GM12864 (cell line): ENCODE measurements around the gene POU4F1.
"Not testable (repeated sequence)": the region's sequence is repeated elsewhere in the genome, so short reads cannot be mapped to it uniquely, and the experiment has no call there.

Experiments used
- DNase-seq: peaks from one replicate; pipeline ENCODE4 v3.0.0-alpha.2; 2011; ENCODE audit warnings: low read depth
- H3K4me3 ChIP-seq: 2 replicates; pipeline ENCODE4 v1.5.1; 2011; ENCODE audit warnings: mild to moderate bottlenecking, low read depth, low read length, control low read depth
- TF ChIP-seq, protein P1 (sequence below): IDR thresholded peaks from 2 replicates; pipeline ENCODE4 v1.5.1; 2011; ENCODE audit warnings: low read depth, mild to moderate bottlenecking, moderate library complexity, low read length, control low read depth, inconsistent platforms; ENCODE audit errors: missing control alignments

POU4F1 gene, protein sequence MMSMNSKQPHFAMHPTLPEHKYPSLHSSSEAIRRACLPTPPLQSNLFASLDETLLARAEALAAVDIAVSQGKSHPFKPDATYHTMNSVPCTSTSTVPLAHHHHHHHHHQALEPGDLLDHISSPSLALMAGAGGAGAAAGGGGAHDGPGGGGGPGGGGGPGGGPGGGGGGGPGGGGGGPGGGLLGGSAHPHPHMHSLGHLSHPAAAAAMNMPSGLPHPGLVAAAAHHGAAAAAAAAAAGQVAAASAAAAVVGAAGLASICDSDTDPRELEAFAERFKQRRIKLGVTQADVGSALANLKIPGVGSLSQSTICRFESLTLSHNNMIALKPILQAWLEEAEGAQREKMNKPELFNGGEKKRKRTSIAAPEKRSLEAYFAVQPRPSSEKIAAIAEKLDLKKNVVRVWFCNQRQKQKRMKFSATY

DNA sequence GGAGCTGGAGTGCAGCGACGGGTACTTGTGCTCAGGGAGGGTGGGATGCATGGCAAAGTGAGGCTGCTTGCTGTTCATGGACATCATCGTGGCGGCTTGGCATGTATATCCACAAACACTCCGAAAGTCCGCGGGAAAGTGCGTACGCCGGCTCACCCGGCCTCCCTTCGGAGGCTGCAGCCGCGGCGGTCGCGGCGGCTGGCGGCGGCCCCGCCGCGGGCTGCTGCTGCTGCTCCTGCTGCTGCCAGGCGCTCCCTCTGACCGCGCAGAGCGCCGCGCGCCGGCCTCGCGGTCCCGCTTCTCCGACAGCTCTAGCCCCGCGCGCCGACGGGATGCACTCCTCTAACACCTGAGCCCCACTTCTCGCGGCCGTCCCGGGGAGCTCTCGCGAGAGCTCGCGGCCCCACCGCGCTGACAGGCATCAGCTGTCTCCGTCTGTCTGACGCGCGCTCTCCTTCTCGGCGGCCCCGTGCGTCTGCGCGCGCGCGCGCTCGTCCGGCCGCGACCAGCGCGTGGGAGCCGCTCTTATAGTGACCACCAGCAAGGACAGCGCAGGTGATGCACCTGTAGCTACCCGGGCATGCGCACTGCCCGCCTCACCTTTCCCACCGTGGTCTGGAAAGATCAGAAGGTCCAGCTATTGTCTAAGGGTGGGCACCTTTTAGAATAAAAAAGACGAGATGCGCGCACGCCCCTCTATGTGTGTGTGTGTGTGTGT is at the start of gene POU4F1:
TSS of gene POU4F1 (minus strand) at position 313 of the 718 bp plus-strand sequence. CDS start at position 87, 226 bp downstream.
- H3K4me3 ChIP-seq = peak within 1 kb of the TSS; percentile 49
- DNase-seq = peak; percentile 40
- TF ChIP-seq, protein P1, sequence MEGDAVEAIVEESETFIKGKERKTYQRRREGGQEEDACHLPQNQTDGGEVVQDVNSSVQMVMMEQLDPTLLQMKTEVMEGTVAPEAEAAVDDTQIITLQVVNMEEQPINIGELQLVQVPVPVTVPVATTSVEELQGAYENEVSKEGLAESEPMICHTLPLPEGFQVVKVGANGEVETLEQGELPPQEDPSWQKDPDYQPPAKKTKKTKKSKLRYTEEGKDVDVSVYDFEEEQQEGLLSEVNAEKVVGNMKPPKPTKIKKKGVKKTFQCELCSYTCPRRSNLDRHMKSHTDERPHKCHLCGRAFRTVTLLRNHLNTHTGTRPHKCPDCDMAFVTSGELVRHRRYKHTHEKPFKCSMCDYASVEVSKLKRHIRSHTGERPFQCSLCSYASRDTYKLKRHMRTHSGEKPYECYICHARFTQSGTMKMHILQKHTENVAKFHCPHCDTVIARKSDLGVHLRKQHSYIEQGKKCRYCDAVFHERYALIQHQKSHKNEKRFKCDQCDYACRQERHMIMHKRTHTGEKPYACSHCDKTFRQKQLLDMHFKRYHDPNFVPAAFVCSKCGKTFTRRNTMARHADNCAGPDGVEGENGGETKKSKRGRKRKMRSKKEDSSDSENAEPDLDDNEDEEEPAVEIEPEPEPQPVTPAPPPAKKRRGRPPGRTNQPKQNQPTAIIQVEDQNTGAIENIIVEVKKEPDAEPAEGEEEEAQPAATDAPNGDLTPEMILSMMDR = no peak

DNA sequence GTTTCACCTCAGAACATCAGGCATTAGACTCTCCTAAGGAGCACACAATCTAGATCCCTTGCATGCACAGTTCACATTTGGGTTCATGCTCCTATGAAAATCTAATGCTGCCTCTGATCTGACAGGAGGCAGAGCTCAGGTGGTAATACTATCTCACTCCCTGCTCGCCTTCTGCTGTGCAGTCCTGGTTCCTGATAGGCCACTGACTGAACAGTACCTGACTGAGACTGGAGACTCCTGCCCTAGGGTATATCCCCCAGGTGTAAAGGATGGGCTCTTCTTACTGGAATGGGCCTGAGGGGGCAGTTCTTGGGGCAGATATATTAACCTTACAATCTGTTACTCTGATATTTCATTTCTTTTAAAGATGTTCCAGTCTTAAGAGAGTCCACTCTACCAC is 49.3 kb upstream of the POU4F1 start:
- TF ChIP-seq, protein P1 = no peak
- no peak overlapping the region for H3K4me3 ChIP-seq
- DNase-seq = no peak

DNA sequence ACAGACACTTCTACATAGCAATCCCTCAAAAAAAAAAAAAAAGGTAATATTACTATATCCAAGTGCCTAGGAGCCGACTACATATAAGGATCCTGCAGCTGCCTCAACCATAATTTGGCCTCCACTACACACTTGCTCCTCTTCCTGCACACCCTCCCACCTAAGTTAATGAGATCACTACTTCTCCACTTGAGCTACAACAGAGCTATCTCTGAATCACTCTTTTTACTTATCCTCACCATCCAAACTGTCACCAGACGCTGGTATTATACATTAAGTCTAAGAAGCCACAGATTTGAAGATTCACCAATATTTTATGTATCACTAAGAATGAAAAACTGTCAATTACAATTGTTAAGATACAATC is 47.3 kb upstream of the POU4F1 start:
- no peak overlapping the region for H3K4me3 ChIP-seq
- no peak for DNase-seq
- TF ChIP-seq, protein P1 = no peak

DNA sequence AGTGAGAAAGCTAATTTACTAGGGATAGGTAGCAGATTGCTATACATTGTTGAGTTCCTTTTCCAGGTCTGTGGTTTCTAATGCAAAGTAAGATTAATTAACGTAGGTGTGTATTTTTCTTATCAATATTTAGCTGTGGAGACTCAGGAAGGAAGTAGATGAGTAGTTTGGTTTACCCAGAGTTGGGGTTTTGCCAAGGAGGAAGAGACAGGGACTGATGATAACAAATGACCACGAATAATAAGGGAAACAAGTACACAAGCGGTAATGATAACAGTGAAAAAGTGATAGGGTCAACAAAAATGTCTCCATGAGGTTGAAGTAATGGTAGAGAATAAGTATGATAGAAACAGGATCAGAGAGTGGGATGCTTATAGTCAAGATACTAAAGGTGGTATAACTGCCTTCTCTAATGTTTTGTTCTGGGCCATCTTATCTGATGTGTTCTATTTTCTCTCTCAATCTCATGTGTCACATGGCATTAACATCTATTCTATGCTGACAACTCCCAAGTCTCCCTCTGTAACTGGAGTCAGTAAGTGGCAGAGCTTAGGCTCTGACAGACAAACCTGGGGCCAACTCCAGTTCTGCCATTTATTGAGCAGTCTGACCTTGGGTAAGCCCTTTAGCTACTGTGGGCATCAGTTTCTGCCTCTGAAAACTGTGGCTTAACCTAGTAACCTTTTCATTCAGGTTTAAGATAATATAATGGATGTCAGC is 46.8 kb upstream of the POU4F1 start:
- DNase-seq = no peak
- TF ChIP-seq, protein P1 = no peak
- H3K4me3 ChIP-seq = no peak overlapping the region

DNA sequence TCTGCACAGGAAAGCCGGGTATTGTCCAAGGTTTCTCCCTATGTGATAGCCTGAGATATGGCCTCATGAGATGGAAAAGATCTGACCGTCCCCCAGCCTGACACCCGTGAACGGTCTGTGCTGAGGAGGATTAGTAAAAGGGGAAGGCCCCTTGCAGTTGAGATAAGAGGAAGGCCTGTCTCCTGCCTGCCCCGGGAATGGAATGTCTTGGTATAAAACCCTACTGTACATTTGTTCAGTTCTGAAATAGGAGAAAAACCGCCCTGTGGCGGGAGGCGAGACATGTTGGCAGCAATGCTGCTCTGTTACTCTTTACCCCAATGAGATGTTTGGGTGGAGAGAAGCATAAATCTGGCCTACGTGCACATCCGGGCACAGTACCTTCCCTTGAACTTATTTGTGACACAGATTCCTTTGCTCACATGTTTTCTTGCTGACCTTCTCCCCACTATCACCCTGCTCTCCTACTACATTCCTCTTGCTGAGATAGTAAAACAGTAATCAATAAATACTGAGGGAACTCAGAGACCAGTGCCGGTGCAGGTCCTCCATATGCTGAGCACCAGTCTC is 43.8 kb upstream of the POU4F1 start:
- not testable (repeated sequence) for H3K4me3 ChIP-seq, DNase-seq

DNA sequence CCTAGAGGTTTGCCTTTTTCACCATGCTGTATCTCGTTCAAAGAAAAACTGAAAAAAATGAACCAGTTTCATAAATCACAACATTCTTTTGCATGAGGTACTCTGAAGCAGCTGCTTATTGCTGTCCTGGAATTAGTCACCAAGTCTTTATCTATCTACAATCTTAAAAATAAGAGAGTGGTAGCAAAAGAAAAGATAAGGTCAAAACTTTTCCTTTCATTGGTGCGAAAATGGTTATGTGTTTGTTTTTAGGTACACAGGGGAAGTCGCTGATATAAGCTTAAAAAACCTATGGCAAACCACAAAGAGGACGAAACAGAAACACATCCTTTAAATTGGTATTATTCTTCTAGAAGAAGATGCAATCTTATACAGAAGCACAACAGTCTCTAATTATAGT is 34.9 kb upstream of the POU4F1 start:
- DNase-seq = no peak
- no peak overlapping the region for H3K4me3 ChIP-seq
- TF ChIP-seq, protein P1 = no peak

DNA sequence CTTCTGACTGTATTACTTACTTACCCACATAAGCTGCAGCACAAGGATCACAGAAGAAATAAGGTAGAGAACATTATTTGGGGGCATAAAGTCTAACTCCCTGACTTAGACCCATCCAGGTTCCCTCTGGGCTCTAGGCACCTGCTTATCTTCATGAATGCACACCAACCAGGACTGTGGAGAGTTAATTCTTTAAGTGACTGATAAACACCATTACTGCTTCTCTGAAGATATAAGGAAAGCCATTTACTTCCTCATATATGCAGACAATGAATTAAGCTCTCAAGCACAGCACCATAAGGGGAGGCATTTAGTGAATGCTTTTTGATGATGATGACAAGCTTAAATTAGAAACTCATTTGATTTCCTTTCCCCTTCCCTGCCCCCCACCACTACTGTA is 33.1 kb upstream of the POU4F1 start:
- no peak overlapping the region for H3K4me3 ChIP-seq
- TF ChIP-seq, protein P1 = no peak
- no peak for DNase-seq
